ENCODE measurements around the gene JAM2. TPM values are rescaled to one million over a fixed set of nuclear protein-coding genes. Genes with fewer than 3 reads are reported as not detected.

JAM2 gene
- total and polyA plus RNA-seq, 2 of the 4 experiments (the other 2 are of a cell fraction), result 0.72 to 2.1 TPM

DNA sequence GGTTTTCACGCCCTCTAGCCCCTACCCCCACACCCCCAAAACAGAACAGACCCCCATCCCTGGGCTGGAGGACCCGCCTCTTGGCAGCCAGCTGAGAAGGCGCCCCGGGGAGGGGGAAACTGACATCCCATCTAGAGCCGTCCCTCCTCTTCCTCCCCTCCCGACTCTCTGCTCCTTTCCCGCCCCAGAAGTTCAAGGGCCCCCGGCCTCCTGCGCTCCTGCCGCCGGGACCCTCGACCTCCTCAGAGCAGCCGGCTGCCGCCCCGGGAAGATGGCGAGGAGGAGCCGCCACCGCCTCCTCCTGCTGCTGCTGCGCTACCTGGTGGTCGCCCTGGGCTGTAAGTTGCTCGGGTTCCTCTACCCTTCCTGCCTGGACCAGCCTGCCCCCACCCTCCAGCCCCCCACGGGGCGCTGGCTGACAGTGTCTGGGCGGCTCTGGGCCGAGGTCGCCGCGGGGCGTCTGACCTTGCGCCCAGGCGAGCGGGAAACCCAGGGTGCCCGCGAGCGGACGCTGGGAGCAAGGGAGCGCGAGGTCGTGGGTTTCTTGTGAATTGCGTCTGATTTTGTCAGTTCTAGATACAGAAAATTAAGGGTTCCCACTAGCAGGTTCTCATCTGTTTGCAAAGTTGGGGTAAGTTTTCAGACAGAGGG is 618 bp downstream of the JAM2 start:
- H3K27ac ChIP-seq (ENCODE audit: insufficient read depth, low read length), result no peak overlapping the region
- no peak overlapping the region for H3K4ac ChIP-seq (ENCODE audit: low read depth, low read length)
- CTCF ChIA-PET, result interaction anchor here (0.5 to 1.0 kb wide), 2 partner anchors 8 to 31 kb away, joined by 3 to 4 read pairs; no protein-coding TSS in a partner anchor
- no peak overlapping the region for H2BK5ac ChIP-seq (ENCODE audit: low read depth, low read length, poor library complexity, severe bottlenecking)
- no peak overlapping the region for H3K56ac ChIP-seq (ENCODE audit: extremely low read depth, insufficient read depth, low read length)
- H3K23ac ChIP-seq (ENCODE audit: low read depth, low read length), result no peak overlapping the region
- H2AK9ac ChIP-seq (replicated peaks; ENCODE audit: low read depth, low read length, poor library complexity), result peak overlapping the region; percentile 47
- no peaks in the 10 kb centered on the region for H3K36me3 ChIP-seq (ENCODE audit: control insufficient read depth, insufficient read depth, low read length)
- no peak overlapping the region; the same call in 1 of the 2 replicates for H3K18ac ChIP-seq (ENCODE audit: low read depth, low read length)
- H2AFZ ChIP-seq (replicated peaks; ENCODE audit: low read length, poor library complexity), result peak overlapping the region; percentile 92
- H2BK15ac ChIP-seq (ENCODE audit: low read depth, low read length), result no peak overlapping the region
- no peak overlapping the region for H2BK120ac ChIP-seq (ENCODE audit: low read depth, low read length)
- POLR2A ChIA-PET (ENCODE audit: unreplicated experiment), result interaction anchor here (0.7 kb wide), 1 partner anchor 194 kb away, joined by 3 read pairs; no protein-coding TSS in a partner anchor
- H3K14ac ChIP-seq (replicated peaks; ENCODE audit: low read depth, low read length), result no peak overlapping the region
- in situ Hi-C loops (cut with MboI; ENCODE audit: low sequenced_read_pairs), result no loop called here
- WGBS, 2 experiments (ENCODE audit: extremely low coverage in 2 of 2, insufficient read length in 1 of 2), result no CpG with 5 or more reads among the region's 40 CpGs
- intact Hi-C loops (cut with micrococcal nuclease), result no loop called here
- H3K9ac ChIP-seq (ENCODE audit: low read depth, low read length), result peak overlapping the region; percentile 8; the same call in 1 of the 2 replicates
- no peak overlapping the region for H4K8ac ChIP-seq (ENCODE audit: low read depth in 2 of 2, low read length in 2 of 2)
- no peaks in the 10 kb centered on the region for H3K79me1 ChIP-seq (ENCODE audit: low read depth in 1 of 2, low read length in 2 of 2)
- H3K27me3 ChIP-seq (ENCODE audit: control insufficient read depth, insufficient read depth, low read length), result peaks cover 12% of the 10 kb centered on the region
- H2AK5ac ChIP-seq (ENCODE audit: low read depth, low read length), result no peak overlapping the region
- dilution Hi-C loops (cut with HindIII; ENCODE audit: low sequenced_read_pairs, unreplicated experiment), result no loop called here
- no peaks in the 10 kb centered on the region for H4K20me1 ChIP-seq (ENCODE audit: insufficient read depth, low read length)
- TF ChIP-seq, protein P1, sequence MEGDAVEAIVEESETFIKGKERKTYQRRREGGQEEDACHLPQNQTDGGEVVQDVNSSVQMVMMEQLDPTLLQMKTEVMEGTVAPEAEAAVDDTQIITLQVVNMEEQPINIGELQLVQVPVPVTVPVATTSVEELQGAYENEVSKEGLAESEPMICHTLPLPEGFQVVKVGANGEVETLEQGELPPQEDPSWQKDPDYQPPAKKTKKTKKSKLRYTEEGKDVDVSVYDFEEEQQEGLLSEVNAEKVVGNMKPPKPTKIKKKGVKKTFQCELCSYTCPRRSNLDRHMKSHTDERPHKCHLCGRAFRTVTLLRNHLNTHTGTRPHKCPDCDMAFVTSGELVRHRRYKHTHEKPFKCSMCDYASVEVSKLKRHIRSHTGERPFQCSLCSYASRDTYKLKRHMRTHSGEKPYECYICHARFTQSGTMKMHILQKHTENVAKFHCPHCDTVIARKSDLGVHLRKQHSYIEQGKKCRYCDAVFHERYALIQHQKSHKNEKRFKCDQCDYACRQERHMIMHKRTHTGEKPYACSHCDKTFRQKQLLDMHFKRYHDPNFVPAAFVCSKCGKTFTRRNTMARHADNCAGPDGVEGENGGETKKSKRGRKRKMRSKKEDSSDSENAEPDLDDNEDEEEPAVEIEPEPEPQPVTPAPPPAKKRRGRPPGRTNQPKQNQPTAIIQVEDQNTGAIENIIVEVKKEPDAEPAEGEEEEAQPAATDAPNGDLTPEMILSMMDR (conservative IDR thresholded peaks at IDR 0.05; ENCODE audit: low read depth, low read length), result peak; percentile 29; the same call in 1 of the 2 replicates
- no peak for TF ChIP-seq RAD21 (IDR thresholded peaks at IDR 0.05; ENCODE audit: low read length)
- peaks cover 2% of the 10 kb centered on the region; the same call in 1 of the 2 replicates for H3K4me1 ChIP-seq (ENCODE audit: control insufficient read depth, insufficient read depth, low read length)
- peak overlapping the region; percentile 53 for H3K4me3 ChIP-seq (ENCODE audit: insufficient read depth, low read depth, low read length)
- no peak overlapping the region for H4K91ac ChIP-seq (ENCODE audit: insufficient read depth, low read depth, low read length)
- no peak overlapping the region for H2BK20ac ChIP-seq (ENCODE audit: low read depth, low read length)
- H4K5ac ChIP-seq (ENCODE audit: low read depth, low read length), result no peak overlapping the region
- ATAC-seq (ENCODE audit: low read depth) (peak; percentile 78), DNase-seq (peak; percentile 29)
- no peaks in the 10 kb centered on the region for H3K9me3 ChIP-seq (ENCODE audit: control insufficient read depth, insufficient read depth, low read length)
- peak overlapping the region; percentile 80 for H3K4me2 ChIP-seq (ENCODE audit: low read depth, low read length)
- no peaks in the 10 kb centered on the region for H3K9me1 ChIP-seq (ENCODE audit: insufficient read depth, low read length)
- BruUV-seq (replicated peaks), result no TSS peak
